NCI-H2227 (cell line): Measurements from ENCODE around the gene GDPD3.
A peak's percentile ranks its signal among the peaks of the same experiment; 100 is the strongest.

Source experiments
- DNase-seq: peaks from one replicate; lab custom pipeline; 2025; ENCODE audit not compliant: unreplicated experiment; lab: John Stamatoyannopoulos, UW

The GDPD3 gene

GRCh38 chr16:30082545-30083090 is 30.7 kb downstream of the GDPD3 start:
- no peak for DNase-seq

DNA sequence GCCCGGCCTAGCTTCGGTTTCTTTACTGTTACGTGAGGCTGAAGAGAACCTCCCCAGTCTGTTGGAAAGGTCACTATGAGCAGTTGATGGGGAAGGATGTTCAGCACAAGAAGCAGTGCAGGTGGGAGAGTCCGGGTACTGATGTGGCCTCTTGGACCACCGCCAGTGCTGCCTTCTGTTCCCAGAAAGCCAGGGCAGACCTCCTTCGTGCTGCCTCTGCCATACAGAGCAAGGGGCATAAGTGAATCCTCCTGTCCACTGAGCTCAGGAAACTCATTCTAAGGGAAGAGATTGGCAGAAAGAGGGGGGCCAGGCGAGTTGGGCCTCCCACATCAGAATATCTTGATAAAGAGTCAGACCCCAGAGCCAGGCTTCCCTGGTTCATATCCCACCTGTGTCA is 33.9 kb downstream of the GDPD3 start:
- no peak for DNase-seq

GRCh38 chr16:30078744-30079143 is 34.6 kb downstream of the GDPD3 start:
- no peak for DNase-seq

DNA sequence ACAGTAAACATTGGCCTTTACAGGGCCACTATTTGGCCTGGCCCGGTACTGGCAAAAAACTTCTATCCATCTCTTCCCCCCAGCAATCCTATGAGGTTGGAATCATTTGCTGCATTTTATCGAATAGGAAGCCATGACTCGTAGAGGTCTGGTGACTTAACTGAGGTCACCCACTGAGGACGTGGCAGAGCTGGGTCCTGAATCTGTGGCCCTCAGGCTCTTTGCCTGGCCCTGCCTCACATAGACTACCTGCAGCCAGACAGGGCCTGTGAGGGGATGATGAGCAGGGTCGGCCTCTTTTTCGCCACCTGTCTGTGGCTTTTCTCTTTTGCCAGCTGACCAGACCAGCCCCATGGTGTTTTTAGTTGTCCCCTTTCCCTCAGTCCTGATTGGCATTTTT is 35.7 kb downstream of the GDPD3 start:
- no peak for DNase-seq

GRCh38 chr16:30076276-30076791 is 37.0 kb downstream of the GDPD3 start:
- no peak for DNase-seq

DNA sequence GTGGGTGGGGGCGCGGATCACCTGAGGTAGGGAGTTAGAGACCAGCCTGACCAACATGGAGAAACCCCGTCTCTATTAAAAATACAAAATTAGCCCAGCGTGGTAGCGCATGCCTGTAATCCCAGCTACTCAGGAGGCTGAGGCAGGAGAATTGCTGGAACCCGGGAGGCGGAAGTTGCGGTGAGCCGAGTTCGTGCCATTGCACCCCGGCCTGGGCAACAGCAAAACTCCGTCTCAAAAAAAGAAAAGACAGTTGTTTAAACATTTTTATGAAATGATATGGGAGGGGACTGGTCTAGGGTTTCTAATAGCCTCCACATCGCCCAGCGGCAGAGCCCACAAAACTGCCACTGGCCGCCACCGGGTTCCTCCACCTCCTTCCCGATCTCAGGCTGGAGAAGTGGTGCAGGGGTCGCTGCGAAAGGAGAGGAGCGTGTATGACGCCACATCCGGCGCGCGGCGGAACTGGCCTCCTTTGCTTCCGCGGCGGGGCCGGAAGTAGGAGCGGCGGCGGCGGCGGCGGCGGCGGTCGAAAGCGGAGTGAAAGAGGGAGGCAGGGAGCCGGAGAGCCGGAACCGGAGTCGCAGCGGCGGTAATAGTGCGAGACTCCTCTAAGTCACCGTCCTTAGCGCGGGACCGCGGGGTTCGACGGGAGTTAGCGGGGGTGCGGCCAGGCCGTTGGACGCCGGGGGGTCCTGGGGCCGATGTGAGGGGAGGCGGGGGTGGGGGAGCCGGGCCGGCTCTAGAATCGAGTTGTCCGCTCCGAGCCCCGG is 37.6 kb downstream of the GDPD3 start, which contains the start of gene PPP4C:
Gene PPP4C (plus strand): TSS at position 492 of the 773 bp plus-strand sequence. CDS start 384 bp downstream, outside the sequence.
- DNase-seq: peak; percentile 92

- DNase-seq: no peak
These were observed 42.8 kb downstream of the GDPD3 start for GRCh38 chr16:30070490-30070889.

DNA sequence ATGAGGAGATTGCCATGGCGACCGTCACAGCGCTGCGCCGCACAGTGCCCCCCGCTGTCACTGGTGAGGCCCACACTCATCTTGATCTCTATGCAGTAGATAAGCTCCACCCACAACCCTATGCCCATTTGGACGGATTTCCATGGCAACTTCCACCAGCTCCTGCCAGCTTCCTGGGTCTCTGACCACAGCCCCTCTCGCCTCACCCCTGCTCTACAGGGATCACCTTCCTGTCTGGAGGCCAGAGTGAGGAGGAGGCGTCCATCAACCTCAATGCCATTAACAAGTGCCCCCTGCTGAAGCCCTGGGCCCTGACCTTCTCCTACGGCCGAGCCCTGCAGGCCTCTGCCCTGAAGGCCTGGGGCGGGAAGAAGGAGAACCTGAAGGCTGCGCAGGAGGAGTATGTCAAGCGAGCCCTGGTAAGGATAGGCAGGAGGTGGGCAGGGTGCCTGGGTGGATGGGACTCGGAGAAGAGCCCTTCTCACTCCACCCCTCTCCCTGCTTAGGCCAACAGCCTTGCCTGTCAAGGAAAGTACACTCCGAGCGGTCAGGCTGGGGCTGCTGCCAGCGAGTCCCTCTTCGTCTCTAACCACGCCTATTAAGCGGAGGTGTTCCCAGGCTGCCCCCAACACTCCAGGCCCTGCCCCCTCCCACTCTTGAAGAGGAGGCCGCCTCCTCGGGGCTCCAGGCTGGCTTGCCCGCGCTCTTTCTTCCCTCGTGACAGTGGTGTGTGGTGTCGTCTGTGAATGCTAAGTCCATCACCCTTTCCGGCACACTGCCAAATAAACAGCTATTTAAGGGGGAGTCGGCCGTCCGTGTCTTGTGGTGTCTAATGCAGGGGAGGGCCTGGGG is 43.5 kb downstream of the GDPD3 start:
- peak; percentile 85 for DNase-seq

GRCh38 chr16:30068750-30069610 is 44.4 kb downstream of the GDPD3 start:
- peak; percentile 54 for DNase-seq

DNA sequence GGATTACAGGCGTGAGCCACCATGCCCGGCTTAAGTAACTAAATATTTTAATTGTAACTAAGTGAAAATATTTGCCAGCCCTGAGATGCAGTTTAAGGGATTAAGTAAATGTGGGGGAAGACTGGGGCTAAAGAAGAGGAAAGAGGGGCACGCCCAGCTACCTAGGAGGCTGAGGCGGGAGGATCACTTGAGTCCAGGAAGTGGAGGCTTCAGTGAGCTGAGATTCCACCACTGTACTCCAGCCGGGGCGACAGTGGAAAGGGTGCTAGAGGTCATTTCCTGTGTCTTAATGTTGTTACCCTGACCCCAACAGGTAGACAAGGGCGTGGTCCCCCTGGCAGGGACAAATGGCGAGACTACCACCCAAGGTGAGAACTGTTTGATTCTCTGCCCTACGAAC is 45.0 kb downstream of the GDPD3 start:
- no peak for DNase-seq

DNA sequence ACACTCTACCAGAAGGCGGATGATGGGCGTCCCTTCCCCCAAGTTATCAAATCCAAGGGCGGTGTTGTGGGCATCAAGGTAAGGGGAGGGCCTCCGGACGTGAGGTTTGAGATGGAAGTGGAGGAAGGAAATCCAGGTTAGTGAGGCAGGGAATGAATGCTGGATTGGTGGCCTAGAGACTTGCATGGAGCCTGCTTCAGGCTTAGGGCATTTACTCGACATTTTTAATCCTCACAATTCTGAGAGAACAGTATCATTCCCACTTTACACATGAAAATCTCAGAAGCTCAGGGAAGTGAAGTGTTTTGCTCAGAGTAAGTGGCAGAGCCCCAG is 45.8 kb downstream of the GDPD3 start:
- DNase-seq: no peak

DNA sequence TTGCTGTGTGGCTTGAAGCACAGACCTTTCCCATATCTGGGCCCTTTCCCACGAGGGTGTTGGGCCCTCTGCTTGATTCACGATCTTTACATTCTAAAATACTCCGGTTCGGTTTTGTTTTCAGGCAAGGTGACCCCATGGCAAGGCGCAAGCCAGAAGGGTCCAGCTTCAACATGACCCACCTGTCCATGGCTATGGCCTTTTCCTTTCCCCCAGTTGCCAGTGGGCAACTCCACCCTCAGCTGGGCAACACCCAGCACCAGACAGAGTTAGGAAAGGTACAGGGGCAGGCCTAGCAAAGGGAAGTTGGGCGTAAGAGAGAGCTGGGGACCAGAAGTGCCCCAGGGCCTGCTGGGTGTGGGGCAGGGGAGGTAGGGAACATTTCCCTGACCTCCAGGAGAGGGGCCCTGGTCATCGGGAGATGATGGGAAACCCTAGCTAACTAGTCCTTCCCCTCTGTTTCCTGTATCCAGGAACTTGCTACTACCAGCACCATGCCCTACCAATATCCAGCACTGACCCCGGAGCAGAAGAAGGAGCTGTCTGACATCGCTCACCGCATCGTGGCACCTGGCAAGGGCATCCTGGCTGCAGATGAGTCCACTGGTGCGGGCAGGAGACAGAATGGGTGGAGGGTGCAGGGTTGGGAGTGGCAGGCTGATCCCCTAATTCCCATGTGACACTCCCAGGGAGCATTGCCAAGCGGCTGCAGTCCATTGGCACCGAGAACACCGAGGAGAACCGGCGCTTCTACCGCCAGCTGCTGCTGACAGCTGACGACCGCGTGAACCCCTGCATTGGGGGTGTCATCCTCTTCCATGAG is 46.4 kb downstream of the GDPD3 start:
- DNase-seq: no peak

DNA sequence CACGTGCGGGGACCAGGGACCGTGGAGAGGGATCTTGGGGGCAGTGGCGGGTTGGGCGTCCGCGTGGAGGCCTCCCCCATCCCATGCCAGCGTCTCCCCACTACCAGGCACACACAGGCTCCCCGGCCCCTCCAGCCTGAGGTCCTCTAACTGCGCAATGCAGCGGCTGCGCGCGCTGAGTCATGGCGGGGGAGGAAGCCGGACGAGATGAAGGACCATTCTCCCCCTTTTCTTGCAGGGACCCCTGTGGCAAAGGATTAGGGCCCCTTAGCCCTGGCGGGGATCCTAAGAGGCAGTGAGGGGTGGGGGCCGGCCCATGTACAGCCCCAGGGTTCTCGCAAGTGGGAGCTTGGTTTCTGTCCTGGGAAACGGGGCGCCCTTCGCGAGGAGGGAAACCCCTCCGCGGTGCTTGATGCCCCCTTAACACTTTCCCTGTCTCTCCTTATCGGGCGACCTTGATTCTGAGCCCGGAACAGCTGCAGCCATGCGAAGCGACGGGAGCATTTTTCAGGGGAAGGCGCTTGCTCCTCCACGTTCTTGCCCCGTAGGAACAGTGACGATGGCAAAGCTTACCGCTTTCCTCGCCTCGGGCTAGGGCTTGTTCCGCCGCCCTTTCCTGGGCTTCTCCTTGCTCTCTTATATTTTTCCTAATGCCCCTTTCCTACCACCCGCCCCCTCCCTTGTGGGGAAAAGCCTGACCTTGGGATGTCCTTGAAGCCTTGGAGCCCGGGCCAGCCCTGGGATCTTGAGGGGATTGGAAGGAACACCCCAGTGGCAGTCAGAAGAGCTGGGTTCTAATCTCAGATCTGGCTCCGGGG is 47.2 kb downstream of the GDPD3 start:
- DNase-seq: peak; percentile 75

GRCh38 chr16:30065102-30065942 is 48.0 kb downstream of the GDPD3 start, which contains the start of gene ALDOA:
Gene ALDOA (plus strand): TSS chr16:30065760. CDS start chr16:30066898, 1,138 bp downstream.
- peak; percentile 99 for DNase-seq

- no peak for DNase-seq
These were observed 48.6 kb downstream of the GDPD3 start for GRCh38 chr16:30064729-30065101.

DNA sequence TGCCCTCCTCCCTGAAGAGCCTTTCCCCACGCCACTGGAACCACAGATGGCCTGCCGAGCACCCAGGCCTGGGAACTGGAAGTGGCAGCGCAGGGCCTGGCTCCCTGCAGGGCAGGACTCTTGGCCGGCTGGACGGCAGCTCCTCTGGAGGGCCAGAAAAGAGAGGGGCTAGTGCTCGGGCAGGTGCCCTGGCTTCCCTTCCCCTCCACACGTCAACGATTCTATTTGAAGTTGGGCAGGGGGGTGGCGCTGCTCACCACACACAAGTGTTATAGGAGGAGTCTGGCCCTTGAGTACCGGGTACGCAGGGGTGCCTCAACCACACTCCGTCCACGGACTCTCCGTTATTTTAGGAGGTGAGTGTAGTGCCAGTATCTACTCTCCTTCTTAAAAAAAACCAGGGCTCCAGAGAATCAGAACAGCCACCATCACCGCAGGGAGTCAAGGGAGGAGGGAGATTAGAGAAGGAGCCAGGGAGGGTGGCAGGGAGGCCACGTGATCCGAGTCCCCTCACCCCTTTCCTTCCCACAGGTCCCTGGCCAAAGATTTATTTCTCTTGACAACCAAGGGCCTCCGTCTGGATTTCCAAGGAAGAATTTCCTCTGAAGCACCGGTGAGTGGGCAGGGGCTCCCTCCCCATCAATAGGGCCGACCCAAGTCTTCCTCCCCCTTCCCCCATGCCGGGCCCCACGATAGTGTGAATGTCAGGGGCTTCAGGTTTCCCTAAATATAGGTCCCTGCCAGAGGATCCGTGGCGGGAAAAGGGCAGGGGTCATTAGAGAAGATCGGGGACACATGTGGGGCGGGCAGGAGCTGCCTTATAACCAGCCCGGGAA is 49.2 kb downstream of the GDPD3 start:
- DNase-seq: peak; percentile 68

DNA sequence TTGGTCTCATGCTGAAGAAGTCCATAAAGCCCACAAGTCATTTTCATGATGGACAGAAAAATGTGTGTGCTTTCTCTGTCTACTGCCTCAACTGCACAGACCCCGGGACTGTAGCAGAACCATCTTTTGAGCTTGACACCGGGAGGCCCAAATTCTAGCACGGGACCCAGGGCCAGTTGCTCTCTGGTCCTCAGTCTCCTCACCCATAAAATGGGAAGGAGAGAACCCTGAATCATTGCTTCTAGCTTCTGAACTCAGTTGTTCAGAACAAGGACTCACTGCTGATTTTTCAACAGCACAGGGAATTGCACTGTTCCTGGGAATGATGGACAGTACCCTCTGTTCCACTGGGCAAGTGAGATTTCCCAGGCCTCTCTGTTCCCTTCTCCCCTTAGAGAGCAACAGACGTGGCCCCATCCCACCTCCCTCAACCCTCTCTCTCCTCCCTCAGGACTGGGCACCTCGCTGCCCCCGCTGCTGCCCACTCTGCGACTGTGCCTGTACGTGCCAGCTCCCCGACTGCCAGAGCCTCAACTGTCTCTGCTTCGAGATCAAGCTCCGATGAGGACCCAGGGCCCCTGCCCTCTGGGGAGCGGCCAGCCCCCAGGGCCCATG is 50.0 kb downstream of the GDPD3 start:
- no peak for DNase-seq
